ENCODE measurements around the gene FLYWCH1. TPM values are rescaled to one million over a fixed set of nuclear protein-coding genes. Genes with fewer than 3 reads are reported as not detected.

FLYWCH1 gene
- total RNA-seq, 3 donors from 2014 or later: 28.0 to 30.9 (median 28.2) TPM

- Histone ChIP-seq H3K27me3 (peaks cover 0 to 3% of the 10 kb centered on the region in 2 donors), H3K27ac (no peak overlapping the region), H3K9me3 (no peaks in the 10 kb centered on the region), H3K4me3 (no peak overlapping the region), H3K4me1 (peaks cover 0 to 4% of the 10 kb centered on the region in 2 donors), H3K36me3 (no peaks in the 10 kb centered on the region)
- intact Hi-C loops (cut with DNase I; ENCODE audit: low total_unique reads): no loop called here
- no peak for TF ChIP-seq CTCF (IDR thresholded peaks at IDR 0.05)
- TF ChIP-seq POLR2A (IDR thresholded peaks at IDR 0.05): no peak
- no peak for TF ChIP-seq POLR2AphosphoS5 (IDR thresholded peaks at IDR 0.05)
- DNase-seq (ENCODE audit: low spot score in 2 of 2): no peak
Observed at GRCh38 chr16:2988590-2989099, 76.9 kb downstream of the FLYWCH1 start.

- H3K4me3 ChIP-seq: no peak overlapping the region
- peaks cover 0 to 3% of the 10 kb centered on the region in 2 donors for H3K27me3 ChIP-seq
- TF ChIP-seq CTCF (IDR thresholded peaks at IDR 0.05) (no peak), POLR2AphosphoS5 (IDR thresholded peaks at IDR 0.05) (no peak), POLR2A (IDR thresholded peaks at IDR 0.05) (no peak)
- no peaks in the 10 kb centered on the region for H3K4me1 ChIP-seq
- H3K36me3 ChIP-seq: no peaks in the 10 kb centered on the region
- intact Hi-C loops (cut with DNase I; ENCODE audit: low total_unique reads): no loop called here
- H3K27ac ChIP-seq: no peak overlapping the region
- no peaks in the 10 kb centered on the region for H3K9me3 ChIP-seq
- DNase-seq (ENCODE audit: low spot score in 2 of 2): no peak
Observed at GRCh38 chr16:2990891-2991290, 79.2 kb downstream of the FLYWCH1 start.

DNA sequence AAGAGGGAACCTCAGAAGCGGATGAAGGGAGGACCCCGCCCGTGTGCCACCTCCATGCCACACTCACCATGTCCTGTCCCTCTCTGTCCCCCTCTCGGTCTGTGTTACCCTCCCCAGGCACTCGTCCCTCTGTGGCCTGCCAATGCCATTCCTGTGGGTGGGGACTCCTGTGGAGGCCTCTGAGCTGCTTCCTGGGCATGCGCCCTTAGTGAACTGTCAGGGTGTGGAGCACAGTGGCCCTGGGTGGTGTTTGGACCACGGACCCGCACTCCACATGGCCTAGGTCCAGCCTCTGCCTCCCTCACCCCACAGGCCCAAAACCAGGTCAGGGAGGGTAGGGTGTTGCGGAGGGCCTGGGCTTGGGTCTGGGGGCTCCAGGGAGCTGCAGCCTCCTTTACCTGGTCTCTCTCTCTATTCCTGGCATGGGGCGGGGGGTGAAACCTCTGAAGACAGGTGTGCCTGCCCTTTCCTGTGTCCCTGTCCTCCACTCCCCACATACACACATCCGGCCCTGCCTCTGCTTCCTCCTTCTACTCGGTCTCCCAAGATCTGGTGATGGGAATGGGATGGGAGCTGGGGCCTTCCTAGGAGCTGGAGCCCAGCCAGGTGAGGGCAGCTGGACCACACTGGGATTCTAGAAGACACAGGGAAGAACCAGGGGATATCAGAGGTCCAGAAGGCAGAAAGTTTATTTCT lies 80.0 kb downstream of the FLYWCH1 start:
- H3K9me3 ChIP-seq: no peaks in the 10 kb centered on the region
- intact Hi-C loops (cut with DNase I; ENCODE audit: low total_unique reads): no loop called here
- no peak overlapping the region for H3K27ac ChIP-seq
- TF ChIP-seq CTCF (IDR thresholded peaks at IDR 0.05) (no peak), POLR2AphosphoS5 (IDR thresholded peaks at IDR 0.05) (no peak), POLR2A (IDR thresholded peaks at IDR 0.05) (no peak)
- H3K4me3 ChIP-seq: no peak overlapping the region
- H3K36me3 ChIP-seq: no peaks in the 10 kb centered on the region
- H3K27me3 ChIP-seq: peaks cover 0 to 3% of the 10 kb centered on the region in 2 donors
- no peak for DNase-seq (ENCODE audit: low spot score in 2 of 2)
- H3K4me1 ChIP-seq: no peaks in the 10 kb centered on the region

GRCh38 chr16:2992383-2993081 lies 80.8 kb downstream of the FLYWCH1 start:
- H3K4me1 ChIP-seq: no peaks in the 10 kb centered on the region
- no peaks in the 10 kb centered on the region for H3K9me3 ChIP-seq
- no peak overlapping the region for H3K4me3 ChIP-seq
- intact Hi-C loops (cut with DNase I; ENCODE audit: low total_unique reads): no loop called here
- DNase-seq (ENCODE audit: low spot score in 2 of 2): peak in 1 of 2 donors; percentile 51
- peaks cover 0 to 3% of the 10 kb centered on the region in 2 donors for H3K27me3 ChIP-seq
- no peaks in the 10 kb centered on the region for H3K36me3 ChIP-seq
- TF ChIP-seq POLR2AphosphoS5 (IDR thresholded peaks at IDR 0.05): no peak
- no peak for TF ChIP-seq POLR2A (IDR thresholded peaks at IDR 0.05)
- TF ChIP-seq CTCF (IDR thresholded peaks at IDR 0.05): no peak
- H3K27ac ChIP-seq: peak overlapping the region in 1 of 2 donors; percentile 21

DNA sequence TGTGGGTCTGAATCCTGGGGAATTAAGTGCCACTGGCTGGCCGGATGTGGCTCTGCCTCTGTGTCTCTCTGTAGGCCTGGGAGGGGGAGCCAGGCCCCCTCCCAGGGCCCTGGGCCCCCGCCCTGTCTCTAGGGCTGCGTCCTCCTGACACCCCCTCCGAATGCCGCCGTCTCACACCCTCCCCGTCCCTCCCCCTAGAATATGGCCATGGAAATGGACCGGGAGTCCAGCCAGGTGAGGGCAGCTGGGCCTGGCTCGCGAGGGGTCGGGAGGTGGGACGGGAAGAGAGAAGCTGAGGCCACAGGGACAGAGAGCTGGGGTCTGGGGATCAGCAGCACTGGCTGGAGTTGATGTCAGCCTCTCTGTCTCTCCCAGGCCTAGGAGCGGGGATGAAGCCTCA lies 84.6 kb downstream of the FLYWCH1 start:
- Histone ChIP-seq H3K4me3 (no peak overlapping the region), H3K36me3 (no peaks in the 10 kb centered on the region), H3K4me1 (no peaks in the 10 kb centered on the region), H3K27me3 (no peaks in the 10 kb centered on the region), H3K9me3 (no peaks in the 10 kb centered on the region), H3K27ac (no peak overlapping the region)
- DNase-seq (ENCODE audit: low spot score in 2 of 2): no peak
- intact Hi-C loops (cut with DNase I; ENCODE audit: low total_unique reads): no loop called here
- TF ChIP-seq POLR2AphosphoS5 (IDR thresholded peaks at IDR 0.05) (no peak), CTCF (IDR thresholded peaks at IDR 0.05) (no peak), POLR2A (IDR thresholded peaks at IDR 0.05) (no peak)
